CD4-positive, alpha-beta memory T cell (primary cell): ENCODE measurements around the gene LMTK3. TPM values are rescaled to one million over a fixed set of nuclear protein-coding genes. Genes with fewer than 3 reads are reported as not detected.

Experiments used
- CTCF ChIA-PET: fragments of 350-600 bp; sonication (Branson Sonifier 250); formaldehyde crosslinking; loops from one replicate; lab custom pipeline; 2021; ENCODE audit warnings: inconsistent platforms; ENCODE audit not compliant: partially characterized antibody; lab: Charles Lee
- POLR2A ChIA-PET: fragments of 350-600 bp; sonication (Branson Sonifier 250); formaldehyde crosslinking; loops from one replicate; lab custom pipeline; 2021; ENCODE audit not compliant: partially characterized antibody; lab: Charles Lee
- DNase-seq, 5 donors: peaks; one replicate each; pipeline versions ENCODE4 v3.0.0 to v3.0.0-alpha.2; 2020 to 2022; ENCODE audit warnings: mixed read lengths in 1 of 5
- H3K27ac ChIP-seq: one replicate; pipeline ENCODE4 v1.7.0; 2013; ENCODE audit warnings: low read depth, low read length
- H3K27me3 ChIP-seq: 2 replicates; pipeline ENCODE4 v1.7.0; 2013; ENCODE audit warnings: mild to moderate bottlenecking, low read length, moderate library complexity; ENCODE audit not compliant: insufficient read depth
- H3K36me3 ChIP-seq: 2 replicates; pipeline ENCODE4 v1.7.0; 2013; ENCODE audit warnings: mild to moderate bottlenecking, low read length, moderate library complexity; ENCODE audit not compliant: insufficient read depth
- H3K4me1 ChIP-seq: 2 replicates; pipeline ENCODE4 v1.7.0; 2013; ENCODE audit warnings: mild to moderate bottlenecking, low read length, moderate library complexity; ENCODE audit not compliant: insufficient read depth
- H3K4me3 ChIP-seq, 2 donors: one replicate each; pipeline ENCODE4 v1.7.0; 2013; ENCODE audit warnings: low read length in 2 of 2, mild to moderate bottlenecking in 1 of 2
- H3K9me3 ChIP-seq, 2 donors: one replicate each; pipeline ENCODE4 v1.7.0; 2013; ENCODE audit warnings: low read length in 2 of 2, control low read depth in 1 of 2; ENCODE audit not compliant: control insufficient read depth in 1 of 2
- H3K27ac Mint-ChIP-seq, 7 donors: one replicate each; pipeline ENCODE4 v1.8.0; 2020 to 2021; ENCODE audit warnings: mixed read lengths in 7 of 7, mild to moderate bottlenecking in 6 of 7, inconsistent platforms in 3 of 7, moderate library complexity in 3 of 7
- H3K27me3 Mint-ChIP-seq, 2 donors: one replicate each; pipeline ENCODE4 v1.8.0; 2020 to 2021; ENCODE audit warnings: mixed read lengths in 2 of 2
- H3K36me3 Mint-ChIP-seq, 2 donors: one replicate each; pipeline ENCODE4 v1.8.0; 2020 to 2021; ENCODE audit warnings: mixed read lengths in 2 of 2, inconsistent platforms in 1 of 2, mild to moderate bottlenecking in 1 of 2
- H3K4me1 Mint-ChIP-seq, 4 donors: one replicate each; pipeline ENCODE4 v1.8.0; 2020 to 2021; ENCODE audit warnings: mixed read lengths in 4 of 4, mild to moderate bottlenecking in 1 of 4
- H3K4me3 Mint-ChIP-seq, 8 donors: one replicate each; pipeline ENCODE4 v1.8.0; 2020 to 2021; ENCODE audit warnings: mixed read lengths in 8 of 8, mild to moderate bottlenecking in 7 of 8, moderate library complexity in 6 of 8, inconsistent platforms in 3 of 8
- H3K9me3 Mint-ChIP-seq, 8 donors: one replicate each; pipeline ENCODE4 v1.8.0; 2020 to 2021; ENCODE audit warnings: mixed read lengths in 8 of 8, mild to moderate bottlenecking in 5 of 8, inconsistent platforms in 3 of 8, moderate library complexity in 1 of 8
- intact Hi-C: fragments of 100-400 bp; cut with micrococcal nuclease; formaldehyde crosslinking; loops from one replicate; pipeline ENCODE4 v1.15.1; 2023
- polyA plus RNA-seq, 2 donors: library from polyadenylated mRNA; unstranded; fragments of 300-500 nt; fragmentation: Illumina TruSeq; gene quantifications; one replicate each; pipeline ENCODE4 v1.2.3, GENCODE V29; 2021
- total RNA-seq, 2 experiments: library from RNA; stranded (reverse); gene quantifications; one replicate each; pipeline ENCODE4 v1.2.3, GENCODE V29; 2021

Gene LMTK3
- total and polyA plus RNA-seq, 4 experiments from 2014 or later = 0.17 to 20.6 (median 18.5) TPM; not detected in 1

DNA sequence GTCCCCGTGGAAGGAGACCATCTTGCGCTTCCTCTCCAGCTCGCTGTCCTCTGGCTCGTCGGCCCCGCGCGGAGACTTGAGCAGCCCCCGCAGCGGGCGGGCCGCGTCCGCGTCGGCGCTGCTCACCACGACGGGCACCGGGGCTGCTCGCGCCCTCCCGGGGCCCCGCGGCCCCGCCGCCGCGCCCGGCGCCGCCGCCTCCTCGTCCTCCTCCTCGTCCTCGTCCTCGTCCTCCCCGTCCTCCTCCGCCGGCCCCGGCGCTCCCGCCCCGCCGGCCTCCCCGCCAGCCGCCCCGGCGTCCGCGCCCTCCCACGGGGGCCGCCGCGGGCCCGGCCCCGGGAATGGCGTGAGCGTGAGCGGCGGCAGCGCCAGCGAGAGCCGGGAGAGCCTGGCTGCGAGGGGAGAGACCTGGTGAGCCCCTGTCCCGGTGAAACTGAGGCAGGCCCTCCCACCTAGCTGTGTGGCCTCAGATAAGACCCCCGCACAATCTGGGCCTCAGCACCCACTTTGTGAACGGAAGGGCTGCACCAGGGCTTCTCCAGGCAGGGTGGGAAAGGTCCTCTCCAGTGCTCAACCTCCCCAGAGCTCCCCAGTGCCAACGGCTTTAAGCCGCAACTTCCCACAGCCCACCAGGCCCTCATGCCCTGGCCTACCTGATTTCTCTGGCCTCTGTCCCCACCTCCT, 17.8 kb downstream of the LMTK3 start:
- Histone ChIP-seq H3K4me3 (peak overlapping the region in 1 of 2 donors; percentile 47), H3K36me3 (no peaks in the 10 kb centered on the region), H3K4me1 (peaks cover 40% of the 10 kb centered on the region), H3K9me3 (no peaks in the 10 kb centered on the region), H3K27me3 (peaks cover 15% of the 10 kb centered on the region), H3K27ac (no peak overlapping the region)
- Mint-ChIP-seq H3K9me3 (peaks cover 0 to 5% (median 0%) of the 10 kb centered on the region in 8 donors), H3K27ac (peak overlapping the region in 2 of 7 donors; percentile 52 to 68), H3K4me3 (peak overlapping the region; percentile 68 to 86 (median 74)), H3K27me3 (peaks cover 22 to 28% of the 10 kb centered on the region in 2 donors), H3K4me1 (peaks cover 15 to 55% (median 28%) of the 10 kb centered on the region in 4 donors), H3K36me3 (no peaks in the 10 kb centered on the region)
- no peak for DNase-seq
- ChIA-PET CTCF (interaction anchor here (1.2 to 4.6 kb wide), 5 partner anchors 12 to 245 kb away, joined by 3 to 22 read pairs (median 7); no protein-coding TSS in a partner anchor), POLR2A (interaction anchor here (0.9 to 1.8 kb wide), 9 partner anchors 8 to 221 kb away, joined by 3 to 8 read pairs (median 3); partner anchors contain the start of genes RPL18, SYNGR4 and TMEM143)
- intact Hi-C loops = loop anchor here (1.0 to 2.0 kb wide), 3 partner anchors 8 to 49 kb away; partner anchors contain the start of genes CYTH2 and GRWD1

DNA sequence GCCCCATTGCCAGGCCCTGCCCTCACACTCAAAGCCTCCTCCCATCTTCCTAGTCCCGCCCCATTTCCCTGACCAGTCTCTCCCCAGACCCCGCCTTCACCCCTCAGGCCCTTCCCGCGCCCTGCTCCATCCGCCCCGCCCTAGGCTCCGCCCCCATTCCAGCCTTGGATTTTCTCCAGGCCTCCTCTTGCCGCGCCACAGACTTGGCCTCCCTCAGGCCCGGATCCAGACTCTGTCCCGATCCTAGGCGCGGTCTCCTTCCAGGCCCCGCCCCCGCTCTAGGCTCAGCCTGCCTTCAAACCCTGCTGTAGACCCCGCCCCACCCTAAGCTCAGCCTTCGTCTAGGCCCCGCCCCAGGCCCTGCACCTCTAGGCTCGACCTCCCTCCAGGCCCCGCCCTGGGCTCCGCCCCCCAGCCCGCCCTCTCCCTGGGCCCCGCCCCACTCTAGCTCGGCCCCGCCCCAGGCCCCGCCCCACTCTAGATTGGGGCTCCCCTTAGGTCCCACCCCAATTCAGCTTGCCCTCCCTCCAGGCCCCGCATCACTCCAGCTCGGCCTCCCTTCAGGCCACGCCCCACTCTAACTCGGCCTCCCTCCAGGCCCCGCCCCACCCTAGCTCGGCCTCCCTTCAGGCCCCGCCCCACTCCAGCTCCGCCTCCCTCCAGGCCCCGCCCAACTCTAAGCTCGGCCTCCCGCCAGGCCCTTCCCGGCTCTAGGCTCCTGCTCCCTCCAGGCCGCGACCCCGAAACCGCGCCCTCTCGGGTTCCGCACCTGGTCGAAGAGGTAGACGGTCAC, 18.5 kb downstream of the LMTK3 start:
- Mint-ChIP-seq H3K27ac (peak overlapping the region in 5 of 7 donors; percentile 51 to 84 (median 60)), H3K9me3 (peaks cover 0 to 5% (median 0%) of the 10 kb centered on the region in 8 donors), H3K4me1 (peaks cover 15 to 53% (median 28%) of the 10 kb centered on the region in 4 donors), H3K27me3 (peaks cover 22 to 28% of the 10 kb centered on the region in 2 donors), H3K36me3 (no peaks in the 10 kb centered on the region), H3K4me3 (peak overlapping the region; percentile 52 to 79 (median 70))
- Histone ChIP-seq H3K27ac (no peak overlapping the region), H3K4me1 (peaks cover 40% of the 10 kb centered on the region), H3K9me3 (no peaks in the 10 kb centered on the region), H3K36me3 (no peaks in the 10 kb centered on the region), H3K4me3 (peak overlapping the region in 1 of 2 donors; percentile 47), H3K27me3 (peaks cover 15% of the 10 kb centered on the region)
- peak; percentile 75 to 87 (median 77) for DNase-seq
- CTCF ChIA-PET = interaction anchor here (1.2 to 4.6 kb wide), 5 partner anchors 12 to 246 kb away, joined by 3 to 22 read pairs (median 7); no protein-coding TSS in a partner anchor
- POLR2A ChIA-PET = interaction anchor here (0.8 to 1.8 kb wide), 11 partner anchors 9 to 221 kb away, joined by 3 to 8 read pairs (median 3); partner anchors contain the start of genes RPL18, SYNGR4 and TMEM143
- intact Hi-C loops = loop anchor here (1.0 to 2.0 kb wide), 3 partner anchors 9 to 48 kb away; partner anchors contain the start of genes CYTH2 and GRWD1

DNA sequence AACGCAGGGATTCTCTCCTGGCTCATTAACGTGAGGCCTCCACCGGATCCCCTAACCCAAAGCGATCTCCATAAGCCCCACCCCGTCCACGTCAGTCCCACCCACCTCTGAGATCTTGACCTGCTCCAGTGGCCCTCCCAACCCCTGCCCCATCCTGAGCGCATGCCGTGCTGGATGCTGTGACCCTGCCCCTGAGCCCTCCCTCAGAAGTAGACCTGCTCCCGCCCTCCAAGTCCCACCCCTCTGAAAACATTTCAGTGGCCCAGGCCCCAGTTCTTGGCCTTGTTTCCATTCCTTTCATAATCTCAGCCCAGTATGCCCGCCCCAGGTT, 19.9 kb downstream of the LMTK3 start:
- no peak overlapping the region for H3K4me3 ChIP-seq

DNA sequence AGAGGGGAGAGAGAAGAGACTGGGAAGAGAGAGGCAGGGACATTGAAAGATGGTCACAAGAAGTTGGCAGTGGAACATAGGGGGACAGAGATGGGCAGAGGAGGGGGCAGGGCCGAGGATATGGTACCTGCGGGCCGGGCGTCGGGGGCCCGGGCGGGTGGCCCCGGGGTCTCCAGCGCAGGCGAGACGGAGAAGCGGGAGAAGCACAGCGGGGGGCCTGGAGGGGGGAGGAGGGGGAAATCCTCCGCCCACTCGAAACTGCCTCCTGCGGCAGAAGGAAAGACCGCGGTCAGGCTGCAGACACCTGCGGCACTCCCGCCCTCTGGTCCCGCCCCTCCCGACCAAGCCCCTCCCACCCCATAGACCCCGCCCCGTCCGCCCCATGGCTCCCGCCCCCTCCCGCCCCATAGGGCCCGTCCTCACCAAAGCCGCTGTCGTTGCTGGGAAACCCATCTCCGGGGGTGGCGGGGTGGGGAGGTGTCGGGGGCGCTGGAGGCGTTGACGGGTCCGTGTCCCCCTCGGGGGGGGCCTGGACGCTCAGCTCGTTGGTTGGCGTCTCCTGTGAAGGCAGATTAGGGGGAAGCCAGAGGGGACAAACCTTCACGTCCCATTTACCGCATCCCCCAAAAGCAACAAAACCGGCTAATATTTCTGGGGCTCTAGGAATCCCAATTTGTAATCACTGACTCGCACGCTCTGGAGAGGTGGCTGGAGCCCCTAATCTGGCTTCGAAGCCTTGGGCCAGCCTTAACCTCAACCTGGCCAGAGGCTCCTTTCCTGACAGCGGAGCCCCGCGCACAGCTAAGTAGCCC, 20.4 kb downstream of the LMTK3 start:
- intact Hi-C loops = no loop called here
- peak overlapping the region in 7 of 8 donors; percentile 6 to 77 (median 57) for H3K4me3 Mint-ChIP-seq
- H3K27me3 ChIP-seq = peaks cover 15% of the 10 kb centered on the region
- H3K27ac ChIP-seq = no peak overlapping the region
- no peak overlapping the region for H3K4me3 ChIP-seq
- no peaks in the 10 kb centered on the region for H3K36me3 Mint-ChIP-seq
- ChIA-PET POLR2A (interaction anchor here (2.6 kb wide), 1 partner anchor 10 kb away, joined by 12 read pairs; no protein-coding TSS in a partner anchor), CTCF (interaction anchor here (1.4 to 5.3 kb wide), 7 partner anchors 11 to 118 kb away, joined by 5 to 132 read pairs (median 26); partner anchors contain the start of gene SPACA4)
- H3K9me3 Mint-ChIP-seq = peaks cover 0 to 2% (median 0%) of the 10 kb centered on the region in 8 donors
- H3K27ac Mint-ChIP-seq = no peak overlapping the region
- H3K4me1 Mint-ChIP-seq = peaks cover 12 to 44% (median 26%) of the 10 kb centered on the region in 4 donors
- H3K9me3 ChIP-seq = no peaks in the 10 kb centered on the region
- peak; percentile 37 to 75 (median 46) for DNase-seq
- peaks cover 40% of the 10 kb centered on the region for H3K4me1 ChIP-seq
- H3K27me3 Mint-ChIP-seq = peaks cover 15 to 25% of the 10 kb centered on the region in 2 donors
- no peaks in the 10 kb centered on the region for H3K36me3 ChIP-seq

More for the DNA sequence above, 19.9 kb downstream of the LMTK3 start:
- peaks cover 0 to 2% (median 0%) of the 10 kb centered on the region in 8 donors for H3K9me3 Mint-ChIP-seq
- no peaks in the 10 kb centered on the region for H3K36me3 Mint-ChIP-seq
- Histone ChIP-seq H3K27ac (no peak overlapping the region), H3K36me3 (no peaks in the 10 kb centered on the region), H3K27me3 (peaks cover 15% of the 10 kb centered on the region), H3K4me1 (peaks cover 40% of the 10 kb centered on the region), H3K9me3 (no peaks in the 10 kb centered on the region)
- H3K27ac Mint-ChIP-seq = peak overlapping the region in 3 of 7 donors; percentile 53 to 80 (median 69)
- peaks cover 12 to 45% (median 26%) of the 10 kb centered on the region in 4 donors for H3K4me1 Mint-ChIP-seq
- peak overlapping the region in 5 of 8 donors; percentile 35 to 73 (median 59) for H3K4me3 Mint-ChIP-seq
- CTCF ChIA-PET = interaction anchor here (3.4 to 5.0 kb wide), 2 partner anchors 11 to 95 kb away, joined by 26 to 132 read pairs; no protein-coding TSS in a partner anchor
- intact Hi-C loops = loop anchor here (2.0 kb wide), 1 partner anchor 47 kb away; the partner anchor contains the start of gene GRWD1
- no peak for DNase-seq
- H3K27me3 Mint-ChIP-seq = peaks cover 15 to 25% of the 10 kb centered on the region in 2 donors
- POLR2A ChIA-PET = no interaction called here

DNA sequence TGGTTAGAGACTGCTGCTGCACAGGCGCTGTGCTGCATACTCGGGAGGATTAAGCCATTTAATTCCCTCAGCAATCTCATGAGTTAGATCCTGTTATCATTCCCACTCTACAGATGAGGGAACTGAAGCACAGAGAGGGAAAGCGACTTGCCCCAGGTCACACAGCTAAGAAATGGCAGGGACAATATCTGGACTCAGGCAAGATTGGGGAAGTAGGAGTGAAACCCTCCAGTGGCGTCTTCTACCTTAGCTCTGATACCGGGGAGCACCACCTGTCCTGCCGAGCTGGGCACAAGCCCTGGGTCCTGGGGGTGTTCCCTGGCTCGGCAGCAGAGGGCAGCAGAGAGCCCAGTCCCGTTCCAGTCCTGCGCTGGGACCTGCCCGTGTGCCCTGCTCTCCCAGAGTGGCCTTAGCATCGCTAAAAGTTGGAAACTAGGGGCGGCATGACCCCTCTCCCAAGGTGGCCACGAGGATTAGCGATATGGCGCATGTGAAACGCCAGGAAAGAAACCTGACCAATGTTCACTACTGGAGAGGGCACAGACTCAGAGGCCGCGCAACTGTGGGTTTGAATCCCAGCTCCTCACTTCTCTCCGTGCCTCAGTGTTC, 21.9 kb downstream of the LMTK3 start:
- intact Hi-C loops = loop anchor here (1.0 kb wide), 3 partner anchors 9 to 119 kb away; no protein-coding TSS in a partner anchor
- Histone ChIP-seq H3K4me3 (no peak overlapping the region), H3K27me3 (peaks cover 10% of the 10 kb centered on the region), H3K27ac (no peak overlapping the region), H3K4me1 (peaks cover 40% of the 10 kb centered on the region), H3K9me3 (no peaks in the 10 kb centered on the region), H3K36me3 (no peaks in the 10 kb centered on the region)
- ChIA-PET POLR2A (interaction anchor here (0.8 to 2.6 kb wide), 6 partner anchors 9 to 119 kb away, joined by 3 to 12 read pairs (median 6); no protein-coding TSS in a partner anchor), CTCF (interaction anchor here (0.6 to 5.3 kb wide), 28 partner anchors 8 to 504 kb away, joined by 3 to 132 read pairs (median 5); partner anchors contain the start of genes KDELR1, RPL18, RUVBL2 and SPACA4)
- Mint-ChIP-seq H3K27me3 (peaks cover 7 to 17% of the 10 kb centered on the region in 2 donors), H3K4me1 (peaks cover 12 to 42% (median 23%) of the 10 kb centered on the region in 4 donors), H3K9me3 (peaks cover 0 to 2% (median 0%) of the 10 kb centered on the region in 8 donors), H3K4me3 (peak overlapping the region in 4 of 8 donors; percentile 20 to 33 (median 25)), H3K27ac (peak overlapping the region in 2 of 7 donors; percentile 53 to 58), H3K36me3 (no peaks in the 10 kb centered on the region)
- peak; percentile 70 to 79 (median 74) for DNase-seq
